GM18861 (cell line): ENCODE measurements around the gene VPS4B.
"Not testable (repeated sequence)": the region's sequence is repeated elsewhere in the genome, so short reads cannot be mapped to it uniquely, and the experiment has no call there.

Experiments
- ATAC-seq: cut with Tn5 transposase; IDR thresholded peaks from one replicate; pipeline ENCODE4 v1.9.1; 2021; ENCODE audit not compliant: unreplicated experiment

Gene VPS4B

GRCh38 chr18:63373161-63373560 lies 49.1 kb downstream of the VPS4B start:
- ATAC-seq: no peak

DNA sequence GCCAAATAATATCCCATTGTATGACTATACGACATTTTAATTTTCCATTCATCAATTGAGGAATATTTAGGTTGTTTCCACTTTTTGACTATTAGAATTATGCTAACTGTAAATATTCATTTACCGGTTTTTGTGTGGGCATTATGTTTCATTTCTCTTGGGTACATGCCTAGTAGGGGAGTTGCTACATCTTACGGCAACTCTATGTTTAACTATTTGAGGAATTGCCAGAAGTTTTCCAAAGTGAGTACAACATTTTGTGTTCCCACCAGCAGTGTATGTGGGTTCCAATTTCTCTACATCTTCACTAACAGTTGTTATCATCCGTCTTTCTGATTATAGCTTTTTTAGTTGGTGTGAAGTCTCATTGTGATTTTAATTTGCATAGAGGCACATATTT lies 53.7 kb downstream of the VPS4B start:
- ATAC-seq: no peak

GRCh38 chr18:63367053-63367953 lies 55.0 kb downstream of the VPS4B start, which contains the start of gene KDSR:
Gene KDSR, minus strand, starts transcription at chr18:63367206. Its CDS starts 88 bp downstream, at chr18:63367118.
- ATAC-seq: peak; percentile 75

DNA sequence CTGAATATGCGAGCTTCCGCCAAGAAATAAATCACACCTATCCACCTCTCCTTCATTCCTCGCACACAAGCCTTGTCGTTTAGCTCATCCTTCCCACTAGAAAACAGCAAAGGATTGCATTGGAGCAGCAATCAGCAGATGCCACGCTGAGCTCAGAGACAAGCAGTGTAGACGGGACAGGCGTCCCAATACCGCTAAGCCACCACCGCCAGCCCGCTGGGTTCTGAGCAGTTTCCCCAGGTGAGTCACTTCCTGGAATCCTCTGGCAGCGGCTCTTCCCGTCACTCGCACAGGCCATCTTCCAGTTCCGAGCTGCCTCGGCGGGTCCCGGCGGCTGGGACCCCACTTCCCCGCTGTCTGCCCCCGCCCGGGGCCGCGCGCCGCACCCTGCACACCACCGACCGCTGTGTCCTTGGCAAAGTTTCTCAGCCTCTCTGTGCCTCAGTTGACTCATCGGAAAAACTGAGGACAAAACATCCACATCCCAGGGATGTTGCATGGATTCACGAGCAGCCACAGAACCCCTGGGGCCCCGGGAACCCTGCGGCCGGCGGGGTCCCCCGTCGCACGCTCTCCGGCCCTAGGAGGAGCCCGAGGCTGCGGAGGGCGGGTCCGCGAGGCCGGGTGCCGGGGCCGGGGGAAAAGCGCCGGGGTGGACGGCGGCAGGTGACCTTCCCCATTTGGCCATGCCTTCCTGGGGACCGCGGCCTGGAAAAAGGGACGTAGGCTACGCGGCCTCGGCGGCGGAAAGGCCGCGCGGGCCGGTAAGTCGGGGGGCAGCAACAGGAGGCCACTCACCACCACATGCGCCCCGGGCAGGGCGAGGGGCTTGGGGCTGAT lies 55.8 kb downstream of the VPS4B start:
- ATAC-seq: peak; percentile 15

DNA sequence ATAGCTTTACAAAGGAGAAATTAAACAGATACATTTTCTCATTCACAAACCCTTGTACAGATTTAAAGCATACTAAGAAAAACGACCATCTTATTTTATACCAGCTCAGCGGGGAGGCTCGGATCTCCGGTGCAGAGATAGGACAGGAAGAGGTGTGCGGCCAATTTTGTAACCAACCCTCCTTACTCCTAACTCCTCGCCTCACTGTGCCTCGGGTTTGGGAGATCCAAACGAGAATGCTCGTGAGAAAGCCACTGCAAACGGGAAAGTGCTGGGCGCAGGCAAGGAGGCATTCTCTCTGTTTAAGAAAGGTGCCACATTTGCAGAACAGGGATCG lies 56.4 kb downstream of the VPS4B start:
- ATAC-seq: no peak

DNA sequence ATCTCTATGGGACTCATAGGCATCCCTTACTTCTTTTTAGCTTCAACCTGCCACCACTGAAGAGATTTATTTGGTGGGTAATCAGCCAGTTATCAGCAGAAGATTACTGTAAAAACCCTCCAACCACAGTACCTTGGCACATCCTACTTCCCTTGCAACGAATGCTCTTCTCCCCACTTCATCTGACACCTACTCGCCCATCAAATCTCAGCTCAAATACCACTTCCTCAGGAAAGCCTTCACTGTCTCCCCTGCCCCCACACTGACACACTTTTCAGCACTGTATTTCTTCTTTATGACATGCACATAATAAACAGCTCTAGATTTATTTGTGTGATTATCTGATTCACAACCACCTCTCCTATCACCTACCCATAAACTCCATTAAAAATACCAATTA lies 58.3 kb downstream of the VPS4B start:
- ATAC-seq: no peak

DNA sequence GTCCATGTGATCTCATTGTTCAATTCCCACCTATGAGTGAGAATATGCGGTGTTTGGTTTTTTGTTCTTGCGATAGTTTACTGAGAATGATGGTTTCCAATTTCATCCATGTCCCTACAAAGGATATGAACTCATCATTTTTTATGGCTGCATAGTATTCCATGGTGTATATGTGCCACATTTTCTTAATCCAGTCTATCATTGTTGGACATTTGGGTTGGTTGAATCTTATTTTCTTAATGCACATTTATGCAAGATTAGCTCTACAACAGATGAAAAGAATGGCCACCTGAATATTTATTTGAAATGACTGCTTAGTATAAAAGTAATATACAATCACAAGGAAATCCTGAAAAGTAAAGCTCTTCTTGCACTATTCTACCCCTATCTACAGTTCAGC lies 58.9 kb downstream of the VPS4B start:
- not testable (repeated sequence) for ATAC-seq

DNA sequence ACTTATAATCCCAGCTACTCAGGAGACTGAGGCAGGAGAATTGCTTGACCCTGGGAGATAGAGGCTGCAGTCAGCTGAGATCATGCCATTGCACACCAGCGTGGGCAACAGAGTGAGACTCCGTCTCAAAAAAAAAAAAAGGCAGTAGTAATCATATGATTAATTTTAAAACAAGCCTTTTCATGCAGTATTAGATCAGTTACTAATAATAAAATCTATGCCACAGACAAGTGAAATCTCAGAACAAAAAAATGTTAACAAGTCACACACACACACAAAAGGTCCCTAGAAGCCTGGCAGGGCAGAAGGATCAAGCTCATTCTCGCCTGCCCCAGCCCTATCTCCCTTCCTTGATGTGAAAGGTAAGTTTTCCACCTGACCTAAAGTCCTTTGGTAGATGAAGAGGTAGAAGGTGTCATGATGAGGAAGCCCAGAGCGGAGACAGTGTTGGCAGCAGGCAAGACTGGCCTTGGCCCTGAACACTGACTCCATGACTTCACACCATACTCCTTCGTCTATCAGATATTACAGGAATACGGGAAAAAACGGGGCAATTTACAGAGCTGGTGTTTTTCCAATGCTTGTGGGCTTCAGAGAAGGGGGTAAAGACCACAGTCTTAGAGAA lies 65.9 kb downstream of the VPS4B start:
- no peak for ATAC-seq

- no peak for ATAC-seq
These were observed 72.0 kb downstream of the VPS4B start for GRCh38 chr18:63350230-63350629.

DNA sequence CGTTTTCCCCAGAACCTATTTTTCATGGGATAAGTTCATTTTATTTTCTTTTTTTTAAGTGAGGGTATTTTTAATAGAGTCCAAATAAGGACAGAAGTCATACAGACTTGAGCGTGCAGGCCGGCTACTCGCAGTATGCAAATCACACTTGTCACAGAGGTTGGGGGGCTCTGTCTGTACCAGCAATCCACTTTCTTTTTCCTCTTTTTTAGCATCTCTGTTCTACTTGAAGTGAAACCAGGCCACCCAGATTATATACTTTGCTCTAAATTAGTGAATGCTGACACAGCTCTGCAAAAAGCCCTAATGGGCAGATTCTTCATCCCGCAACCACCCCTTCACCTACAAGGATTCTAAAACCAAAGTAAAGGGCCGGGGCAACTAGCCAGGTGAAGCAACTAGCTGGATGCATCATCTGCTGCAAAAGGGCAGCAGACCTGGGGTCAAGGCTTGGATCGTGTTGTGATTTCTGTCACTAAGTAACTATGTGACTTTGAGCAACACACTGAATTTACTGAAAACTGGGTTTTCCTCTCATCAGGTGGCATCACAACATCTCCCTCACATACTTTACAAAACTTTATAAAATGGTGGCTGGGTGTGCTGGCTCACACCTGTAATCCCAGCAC lies 73.7 kb downstream of the VPS4B start:
- no peak for ATAC-seq

GRCh38 chr18:63346480-63347183 lies 75.6 kb downstream of the VPS4B start:
- no peak for ATAC-seq

DNA sequence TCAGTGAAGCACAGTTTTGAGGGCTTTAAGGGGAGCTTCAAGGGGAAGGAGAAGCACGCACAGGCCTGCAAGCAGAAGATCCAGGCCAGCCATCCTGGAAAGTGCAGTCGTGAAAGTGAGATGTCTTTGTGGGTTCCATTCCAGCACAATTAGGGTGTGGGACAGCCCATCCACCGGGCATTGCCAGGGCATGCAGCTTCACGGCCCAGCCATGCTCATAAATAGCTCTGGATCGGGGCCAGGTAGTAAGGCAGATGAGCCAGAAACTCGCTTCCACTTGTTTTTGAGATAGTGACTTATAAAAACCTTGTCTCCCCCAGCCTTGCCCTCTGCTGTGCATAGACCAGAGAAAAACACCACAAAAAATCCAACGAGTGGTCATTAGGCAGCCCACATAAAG lies 76.2 kb downstream of the VPS4B start:
- ATAC-seq: no peak

GRCh38 chr18:63344918-63345317 lies 77.4 kb downstream of the VPS4B start:
- ATAC-seq: no peak

DNA sequence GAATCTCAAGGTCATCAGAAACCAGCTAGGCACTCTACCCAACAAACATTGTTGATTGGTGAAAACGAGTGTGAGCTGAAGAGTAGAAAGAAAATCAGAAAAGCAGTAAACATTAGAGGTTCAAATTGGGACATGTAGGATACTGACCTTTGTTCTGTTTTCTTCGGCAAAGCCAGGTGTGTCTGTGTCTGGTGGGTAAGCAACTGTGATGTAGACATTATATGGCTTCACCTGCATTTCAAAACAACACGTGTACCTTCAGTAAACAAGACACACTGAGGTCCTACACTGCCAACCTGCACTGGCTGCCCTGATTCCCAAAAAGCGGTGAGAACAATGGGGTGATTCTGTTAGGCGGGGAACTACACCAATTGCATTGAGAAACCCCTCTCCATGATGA lies 78.0 kb downstream of the VPS4B start:
- ATAC-seq: no peak

- no peak for ATAC-seq
These were observed 80.1 kb downstream of the VPS4B start for GRCh38 chr18:63342206-63342605.

- no peak for ATAC-seq
These were observed 82.3 kb downstream of the VPS4B start for GRCh38 chr18:63339920-63340484.
